ENCODE data around the gene FNDC3B.

GRCh38 chr3:172083995-172084409, 44.6 kb downstream of the FNDC3B start:
- TF ChIP-seq POLR2AphosphoS5 (IDR thresholded peaks at IDR 0.05), result no peak
- TF ChIP-seq, protein P1, sequence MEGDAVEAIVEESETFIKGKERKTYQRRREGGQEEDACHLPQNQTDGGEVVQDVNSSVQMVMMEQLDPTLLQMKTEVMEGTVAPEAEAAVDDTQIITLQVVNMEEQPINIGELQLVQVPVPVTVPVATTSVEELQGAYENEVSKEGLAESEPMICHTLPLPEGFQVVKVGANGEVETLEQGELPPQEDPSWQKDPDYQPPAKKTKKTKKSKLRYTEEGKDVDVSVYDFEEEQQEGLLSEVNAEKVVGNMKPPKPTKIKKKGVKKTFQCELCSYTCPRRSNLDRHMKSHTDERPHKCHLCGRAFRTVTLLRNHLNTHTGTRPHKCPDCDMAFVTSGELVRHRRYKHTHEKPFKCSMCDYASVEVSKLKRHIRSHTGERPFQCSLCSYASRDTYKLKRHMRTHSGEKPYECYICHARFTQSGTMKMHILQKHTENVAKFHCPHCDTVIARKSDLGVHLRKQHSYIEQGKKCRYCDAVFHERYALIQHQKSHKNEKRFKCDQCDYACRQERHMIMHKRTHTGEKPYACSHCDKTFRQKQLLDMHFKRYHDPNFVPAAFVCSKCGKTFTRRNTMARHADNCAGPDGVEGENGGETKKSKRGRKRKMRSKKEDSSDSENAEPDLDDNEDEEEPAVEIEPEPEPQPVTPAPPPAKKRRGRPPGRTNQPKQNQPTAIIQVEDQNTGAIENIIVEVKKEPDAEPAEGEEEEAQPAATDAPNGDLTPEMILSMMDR (IDR thresholded peaks at IDR 0.05), result no peak
